Caco-2 (cell line): ENCODE measurements around the gene PNMA6A. TPM values are rescaled to one million over a fixed set of nuclear protein-coding genes. Genes with fewer than 3 reads are reported as not detected.
"Not testable (repeated sequence)": the region's sequence is repeated elsewhere in the genome, so short reads cannot be mapped to it uniquely, and the experiment has no call there.

Experiments used
- BruUV-seq: library from RNA; stranded (reverse); fragments of 400-500 nt; replicated peaks from 2 replicates; lab custom pipeline; 2021; lab: Mats Ljungman, UMichigan
- CTCF ChIA-PET: fragments of 300-600 bp; sonication (Branson Sonifier 250); formaldehyde crosslinking; loops from one replicate; lab custom pipeline; 2022; ENCODE audit warnings: antibody characterized with exemption; lab: Charles Lee
- POLR2A ChIA-PET: fragments of 300-600 bp; sonication (Branson Sonifier 250); formaldehyde crosslinking; loops from one replicate; lab custom pipeline; 2022; ENCODE audit warnings: antibody characterized with exemption; lab: Charles Lee
- DNase-seq, 2 experiments: peaks; one replicate each; pipeline versions ENCODE4 v3.0.0 to v3.0.0-alpha.2; 2020 to 2022
- H3K27me3 ChIP-seq: replicated peaks from 2 replicates; pipeline ENCODE4 v1.6.0; 2011; ENCODE audit warnings: low read length; ENCODE audit not compliant: control insufficient read depth, insufficient read depth
- H3K36me3 ChIP-seq: 2 replicates; pipeline ENCODE4 v1.5.1; 2011; ENCODE audit warnings: low read length; ENCODE audit not compliant: control insufficient read depth, insufficient read depth
- H3K4me1 ChIP-seq: fragments of 250-450 bp; sonication (Bioruptor Pico); 2 replicates; pipeline ENCODE4 v1.5.1; 2020; ENCODE audit warnings: mild to moderate bottlenecking
- H3K4me3 ChIP-seq: 2 replicates; pipeline ENCODE4 v1.5.1; 2011; ENCODE audit warnings: low read depth, mild to moderate bottlenecking, control low read depth, low read length
- H3K9me3 ChIP-seq: fragments of 250-450 bp; sonication (Bioruptor Pico); 2 replicates; pipeline ENCODE4 v1.5.1; 2020; ENCODE audit warnings: mild to moderate bottlenecking, moderate library complexity
- H3K27ac Mint-ChIP-seq: one replicate; pipeline ENCODE4 v1.8.0; 2022; ENCODE audit warnings: mixed read lengths; ENCODE audit not compliant: unreplicated experiment
- H3K27me3 Mint-ChIP-seq: one replicate; pipeline ENCODE4 v1.8.0; 2022; ENCODE audit warnings: mixed read lengths; ENCODE audit not compliant: insufficient read depth, unreplicated experiment
- H3K36me3 Mint-ChIP-seq: one replicate; pipeline ENCODE4 v1.8.0; 2022; ENCODE audit warnings: mild to moderate bottlenecking, mixed read lengths; ENCODE audit not compliant: insufficient read depth, unreplicated experiment
- H3K4me1 Mint-ChIP-seq: one replicate; pipeline ENCODE4 v1.8.0; 2022; ENCODE audit warnings: low read depth, mixed read lengths; ENCODE audit not compliant: unreplicated experiment
- H3K4me3 Mint-ChIP-seq: one replicate; pipeline ENCODE4 v1.8.0; 2022; ENCODE audit warnings: mild to moderate bottlenecking, moderate library complexity, mixed read lengths; ENCODE audit not compliant: unreplicated experiment
- H3K9me3 Mint-ChIP-seq: one replicate; pipeline ENCODE4 v1.8.0; 2022; ENCODE audit warnings: mixed read lengths; ENCODE audit not compliant: unreplicated experiment
- intact Hi-C: fragments of 100-400 bp; cut with micrococcal nuclease; formaldehyde crosslinking; loops from one replicate; pipeline ENCODE4 v1.10.0; 2022; ENCODE audit not compliant: unreplicated experiment
- total RNA-seq: library from RNA; stranded (reverse); gene quantifications from 2 replicates; pipeline ENCODE4 v1.2.3, GENCODE V29; 2022

Gene PNMA6A
- total RNA-seq, 1 experiment from 2014 or later: not detected

DNA sequence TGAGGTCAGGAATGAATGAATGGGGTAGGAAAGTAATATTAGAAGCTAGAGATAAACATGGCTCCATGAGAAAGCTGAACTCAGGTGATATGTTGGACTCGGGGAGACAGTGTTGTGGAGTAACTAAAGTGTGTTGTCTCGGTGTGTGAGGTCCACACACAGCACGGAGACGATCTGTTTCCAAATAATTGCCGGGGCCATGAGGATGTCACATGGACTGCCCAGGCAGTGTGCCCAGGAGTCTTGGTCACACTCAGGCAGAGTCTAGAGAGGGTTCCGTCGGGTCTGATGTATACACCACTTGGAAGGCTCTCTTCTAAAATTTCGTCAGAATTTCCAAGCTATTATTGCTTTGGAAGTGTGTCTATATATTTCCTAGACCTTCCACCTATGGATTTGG is 48.0 kb downstream of the PNMA6A start:
- CTCF ChIA-PET, POLR2A ChIA-PET: not testable (repeated sequence)

GRCh38 chrX:153123468-153123867 is 51.2 kb downstream of the PNMA6A start:
- CTCF ChIA-PET, H3K27ac Mint-ChIP-seq, DNase-seq, H3K36me3 ChIP-seq, H3K4me3 Mint-ChIP-seq, H3K9me3 ChIP-seq, H3K9me3 Mint-ChIP-seq, BruUV-seq, H3K27me3 ChIP-seq, H3K36me3 Mint-ChIP-seq, POLR2A ChIA-PET, H3K4me1 Mint-ChIP-seq, H3K27me3 Mint-ChIP-seq, intact Hi-C loops, H3K4me3 ChIP-seq, H3K4me1 ChIP-seq: not testable (repeated sequence)

More for the DNA sequence above, 48.0 kb downstream of the PNMA6A start:
- H3K27me3 Mint-ChIP-seq, H3K36me3 Mint-ChIP-seq, BruUV-seq, H3K4me1 ChIP-seq, intact Hi-C loops, DNase-seq, H3K4me3 ChIP-seq, H3K9me3 ChIP-seq, H3K27me3 ChIP-seq, H3K9me3 Mint-ChIP-seq, H3K27ac Mint-ChIP-seq, H3K36me3 ChIP-seq, H3K4me1 Mint-ChIP-seq, H3K4me3 Mint-ChIP-seq: not testable (repeated sequence)

Other genes with a start within 250 kb of the PNMA6A start
- 23.8 and 23.9 TPM in 2 replicates for gene CETN2, start 241.7 kb upstream of the PNMA6A start, total RNA-seq
- gene NSDHL, start 241.4 kb upstream of the PNMA6A start, total RNA-seq: 30.5 and 34.9 TPM in 2 replicates
- 4.2 and 5.9 TPM in 2 replicates for gene ZNF185, start 174.4 kb upstream of the PNMA6A start, total RNA-seq
- gene PNMA5, start 78.3 kb upstream of the PNMA6A start, total RNA-seq: not detected in 2 replicates
- gene PNMA3, start 16.0 kb upstream of the PNMA6A start, total RNA-seq: not detected in 2 replicates
- gene MAGEA1, start 106.8 kb downstream of the PNMA6A start, total RNA-seq: not detected in 2 replicates
- not detected in 2 replicates for gene PNMA6F, start 249.3 kb downstream of the PNMA6A start, total RNA-seq